Fibroblast of mammary gland (primary cell): ENCODE results near the gene PMS1.
"Not testable (repeated sequence)": the region's sequence is repeated elsewhere in the genome, so short reads cannot be mapped to it uniquely, and the experiment has no call there.

Experiments used
- DNase-seq: peaks from one replicate; pipeline ENCODE4 v3.0.0-alpha.2; 2010; ENCODE audit warnings: low read depth
- H3K4me3 ChIP-seq: 2 replicates; pipeline ENCODE4 v1.5.1; 2011; ENCODE audit warnings: low read depth, mild to moderate bottlenecking, low read length, moderate library complexity; ENCODE audit not compliant: control insufficient read depth
- CTCF ChIP-seq: conservative IDR thresholded peaks from 2 replicates; pipeline ENCODE4 v1.5.1; 2011; ENCODE audit warnings: low read depth, low read length, inconsistent platforms; ENCODE audit not compliant: control insufficient read depth, insufficient read depth

The PMS1 gene

GRCh38 chr2:189783927-189784867, at the start of gene PMS1, which contains the start of gene ORMDL1:
PMS1 (plus strand) TSS chr2:189784450; CDS start chr2:189791810, 7,360 bp downstream.
ORMDL1 (minus strand) TSS chr2:189784339; CDS start chr2:189782595, 1,744 bp downstream.
- peak; percentile 94 for DNase-seq
- no peak for TF ChIP-seq CTCF
- H3K4me3 ChIP-seq: peak within 1 kb of the TSS; percentile 90

GRCh38 chr2:189751080-189751658, 33.1 kb upstream of the PMS1 start:
- DNase-seq: peak; percentile 45
- H3K4me3 ChIP-seq: no peak overlapping the region
- TF ChIP-seq CTCF: peak; percentile 81

- no peak for DNase-seq
- no peak for TF ChIP-seq CTCF
- H3K4me3 ChIP-seq: no peak overlapping the region
Measured at GRCh38 chr2:189756311-189756952, 27.8 kb upstream of the PMS1 start.

DNA sequence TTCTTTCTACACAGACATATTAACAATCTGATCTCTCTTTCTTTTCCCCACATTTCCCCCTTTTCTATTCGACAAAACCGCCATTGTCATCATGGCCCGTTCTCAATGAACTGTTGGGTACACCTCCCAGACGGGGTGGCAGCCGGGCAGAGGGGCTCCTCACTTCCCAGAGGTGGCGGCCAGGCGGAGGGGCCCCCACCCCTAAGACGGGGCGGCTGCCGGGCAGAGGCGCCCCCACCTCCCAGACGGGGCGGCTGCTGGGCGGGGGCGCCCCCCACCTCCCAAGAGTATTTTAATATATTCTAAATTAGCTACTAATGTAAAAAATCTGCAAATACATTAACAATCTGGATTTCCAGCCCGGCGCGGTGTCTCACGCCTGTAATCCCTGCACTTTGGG, 24.1 kb upstream of the PMS1 start:
- H3K4me3 ChIP-seq, DNase-seq: not testable (repeated sequence)

DNA sequence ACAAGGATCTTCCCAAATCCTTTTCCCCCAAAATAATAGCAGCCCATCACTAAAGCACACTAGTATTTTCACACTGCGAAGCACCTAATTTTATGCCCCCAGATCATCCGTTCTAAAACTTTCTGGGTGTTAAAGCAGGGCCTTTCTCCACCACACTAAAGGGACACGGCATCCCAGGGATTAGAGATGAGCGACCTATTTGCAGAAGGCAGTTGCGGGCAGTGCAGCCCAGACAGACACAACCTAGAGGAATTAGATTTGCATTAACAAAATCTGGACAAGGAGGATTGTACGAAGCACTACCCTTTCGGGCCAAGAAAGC, 22.1 kb upstream of the PMS1 start:
- H3K4me3 ChIP-seq: peak overlapping the region; percentile 99
- DNase-seq: no peak
- no peak for TF ChIP-seq CTCF

DNA sequence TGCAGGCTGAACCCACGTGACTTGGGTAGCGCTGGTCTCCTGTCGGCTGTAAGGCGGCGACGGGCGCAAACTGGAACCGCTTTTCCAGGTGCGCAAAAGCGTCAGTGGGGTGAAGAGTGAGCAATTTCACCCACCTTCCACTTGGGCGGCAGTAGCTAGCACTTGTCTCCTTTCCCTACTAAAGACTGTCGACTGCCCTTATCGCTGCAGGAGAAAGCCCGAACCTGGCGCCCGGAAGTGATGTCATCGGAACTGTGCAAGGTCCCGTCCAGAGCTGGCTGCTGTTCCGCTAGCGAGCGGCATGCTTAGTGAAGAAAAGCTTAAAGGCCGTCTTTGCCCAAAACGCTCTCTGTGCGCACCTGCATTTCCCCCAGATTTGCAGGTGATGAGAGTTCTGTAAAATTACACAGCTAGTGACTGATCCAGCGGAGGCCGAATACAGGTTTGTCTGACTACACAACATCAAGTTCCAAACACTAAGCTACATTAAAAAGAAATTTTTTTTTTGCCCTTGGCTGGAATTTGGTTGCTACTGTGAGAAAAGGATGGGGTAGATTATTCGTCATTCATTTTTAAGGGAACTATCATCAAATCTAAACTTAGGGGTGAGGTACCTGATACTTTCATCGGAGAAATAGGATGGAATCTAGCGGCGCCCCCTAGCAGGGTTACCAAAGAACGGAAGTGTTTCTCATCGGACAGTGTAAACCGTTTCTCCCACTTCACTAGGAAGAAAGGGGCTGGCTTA, 21.5 kb upstream of the PMS1 start, which contains the start of gene OSGEPL1:
OSGEPL1 (minus strand) TSS at position 242 of the 748 bp plus-strand sequence. CDS start 1,152 bp downstream, outside the sequence.
- peak; percentile 63 for TF ChIP-seq CTCF
- peak; percentile 89 for DNase-seq
- H3K4me3 ChIP-seq: peak within 1 kb of the TSS; percentile 99
